Smooth muscle cell (in vitro differentiated cells): ENCODE measurements around the gene TEKT1. TPM values are rescaled to one million over a fixed set of nuclear protein-coding genes. Genes with fewer than 3 reads are reported as not detected.
"Not testable (repeated sequence)": the region's sequence is repeated elsewhere in the genome, so short reads cannot be mapped to it uniquely, and the experiment has no call there.

Source experiments
- DNase-seq: peaks from one replicate; lab custom pipeline; 2025; ENCODE audit not compliant: unreplicated experiment; lab: John Stamatoyannopoulos, UW
- H2AFZ ChIP-seq: fragments of 200-600 bp; sonication (generic); 2 replicates; pipeline ENCODE4 v1.6.0; 2016; ENCODE audit warnings: antibody characterized with exemption, low read depth, mild to moderate bottlenecking
- H3F3A ChIP-seq: fragments of 200-600 bp; sonication (generic); 2 replicates; pipeline ENCODE4 v1.6.0; 2017; ENCODE audit warnings: antibody characterized with exemption, low read depth
- H3K27ac ChIP-seq: fragments of 200-600 bp; sonication (generic); 2 replicates; pipeline ENCODE4 v1.5.1; 2016; ENCODE audit warnings: low read depth, mild to moderate bottlenecking
- H3K27me3 ChIP-seq: fragments of 200-600 bp; sonication (generic); 2 replicates; pipeline ENCODE4 v1.6.1; 2016; ENCODE audit warnings: low read depth, mild to moderate bottlenecking
- H3K36me3 ChIP-seq: fragments of 200-600 bp; sonication (generic); 2 replicates; pipeline ENCODE4 v1.5.1; 2016; ENCODE audit warnings: low read depth
- H3K4me1 ChIP-seq: fragments of 200-600 bp; sonication (generic); 2 replicates; pipeline ENCODE4 v1.5.1; 2016; ENCODE audit warnings: low read depth
- H3K4me2 ChIP-seq: fragments of 200-600 bp; sonication (generic); 2 replicates; pipeline ENCODE4 v1.6.0; 2016; ENCODE audit warnings: mild to moderate bottlenecking
- H3K4me3 ChIP-seq: fragments of 200-600 bp; sonication (generic); 2 replicates; pipeline ENCODE4 v1.5.1; 2016; ENCODE audit warnings: mild to moderate bottlenecking
- H3K79me2 ChIP-seq: fragments of 200-600 bp; sonication (generic); 2 replicates; pipeline ENCODE4 v1.6.0; 2016; ENCODE audit warnings: low read depth, mild to moderate bottlenecking
- H3K9ac ChIP-seq: fragments of 200-600 bp; sonication (generic); 2 replicates; pipeline ENCODE4 v1.6.0; 2016; ENCODE audit warnings: low read depth
- H3K9me3 ChIP-seq: fragments of 200-600 bp; sonication (generic); replicated peaks from 2 replicates; pipeline ENCODE4 v1.5.1; 2016; ENCODE audit warnings: low read depth
- H4K20me1 ChIP-seq: fragments of 200-600 bp; sonication (generic); 2 replicates; pipeline ENCODE4 v1.6.0; 2016; ENCODE audit warnings: low read depth
- WGBS: methylation state at CpG from one replicate; pipeline ENCODE4 v1.1.7; 2016; ENCODE audit warnings: low lambda C conversion rate; 5-methylcytosine and 5-hydroxymethylcytosine counted together
- polyA plus RNA-seq: library from polyadenylated mRNA; unstranded; fragments of >200 nt; fragmentation: Nextera tagmentation; extraction: Ambion mirVana; gene quantifications from 2 replicates; pipeline ENCODE4 v1.2.1, GENCODE V29; 2016
- total RNA-seq: library from RNA; depleted of rRNA; stranded (reverse); fragments of >200 nt; gene quantifications from 2 replicates; pipeline ENCODE4 v1.2.3, GENCODE V29; 2014
- TF ChIP-seq, protein P1 (sequence below): fragments of 200-600 bp; sonication (generic); IDR thresholded peaks from 2 replicates; pipeline ENCODE4 v1.5.1; 2017; ENCODE audit warnings: borderline replicate concordance, mild to moderate bottlenecking, antibody characterized with exemption; ENCODE audit not compliant: insufficient read depth, poor library complexity, severe bottlenecking

Gene TEKT1
- total RNA-seq (not detected in 2 replicates), polyA plus RNA-seq (not detected in 2 replicates)

DNA sequence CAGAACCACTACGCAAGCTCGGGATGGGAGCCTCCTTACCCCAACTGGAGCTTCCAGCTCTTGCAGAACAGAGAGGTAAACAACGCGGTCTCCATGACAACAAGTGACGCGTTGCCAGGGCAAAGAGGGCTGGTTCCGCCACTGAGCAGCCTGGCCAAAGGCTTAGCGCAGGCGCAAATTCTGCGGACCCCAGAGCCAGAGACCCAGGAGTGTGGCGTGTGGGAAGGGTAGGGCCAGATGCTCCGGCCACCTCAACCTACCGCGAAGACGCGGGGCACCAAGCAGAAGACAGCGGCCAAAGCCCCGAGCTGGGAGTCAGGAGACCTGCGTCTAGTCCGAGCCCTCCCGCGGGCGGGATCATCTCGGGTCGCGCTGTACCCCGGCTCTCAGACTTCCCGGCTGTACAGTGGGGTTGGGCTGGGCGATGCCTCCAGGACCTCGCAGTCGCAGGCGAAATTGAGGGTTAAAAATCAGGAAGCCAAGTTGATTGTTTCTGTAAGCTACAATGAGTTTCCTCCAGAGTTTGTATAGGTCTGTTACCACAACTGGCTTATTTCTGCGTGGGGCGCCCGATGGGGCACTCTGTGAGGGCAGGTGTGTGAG lies at the start of gene TEKT1:
TSS of gene TEKT1 (minus strand) at position 69 of the 603 bp plus-strand sequence. CDS start 1,353 bp downstream, outside the sequence.
- TF ChIP-seq, protein P1, sequence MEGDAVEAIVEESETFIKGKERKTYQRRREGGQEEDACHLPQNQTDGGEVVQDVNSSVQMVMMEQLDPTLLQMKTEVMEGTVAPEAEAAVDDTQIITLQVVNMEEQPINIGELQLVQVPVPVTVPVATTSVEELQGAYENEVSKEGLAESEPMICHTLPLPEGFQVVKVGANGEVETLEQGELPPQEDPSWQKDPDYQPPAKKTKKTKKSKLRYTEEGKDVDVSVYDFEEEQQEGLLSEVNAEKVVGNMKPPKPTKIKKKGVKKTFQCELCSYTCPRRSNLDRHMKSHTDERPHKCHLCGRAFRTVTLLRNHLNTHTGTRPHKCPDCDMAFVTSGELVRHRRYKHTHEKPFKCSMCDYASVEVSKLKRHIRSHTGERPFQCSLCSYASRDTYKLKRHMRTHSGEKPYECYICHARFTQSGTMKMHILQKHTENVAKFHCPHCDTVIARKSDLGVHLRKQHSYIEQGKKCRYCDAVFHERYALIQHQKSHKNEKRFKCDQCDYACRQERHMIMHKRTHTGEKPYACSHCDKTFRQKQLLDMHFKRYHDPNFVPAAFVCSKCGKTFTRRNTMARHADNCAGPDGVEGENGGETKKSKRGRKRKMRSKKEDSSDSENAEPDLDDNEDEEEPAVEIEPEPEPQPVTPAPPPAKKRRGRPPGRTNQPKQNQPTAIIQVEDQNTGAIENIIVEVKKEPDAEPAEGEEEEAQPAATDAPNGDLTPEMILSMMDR = no peak
- Histone ChIP-seq H4K20me1 (no peaks in the 10 kb centered on the region), H3K9ac (peak within 1 kb of the TSS; percentile 64), H3K36me3 (no peaks in the 10 kb centered on the region), H3K4me3 (peak within 1 kb of the TSS; percentile 44), H3K27ac (no peak within 1 kb of the TSS), H3K27me3 (peaks cover 83% of the 10 kb centered on the region), H2AFZ (peak within 1 kb of the TSS; percentile 83), H3K4me1 (peaks cover 5% of the 10 kb centered on the region), H3K4me2 (peak within 1 kb of the TSS; percentile 84), H3F3A (no peaks in the 10 kb centered on the region), H3K79me2 (no peaks in the 10 kb centered on the region), H3K9me3 (no peaks in the 10 kb centered on the region)
- 10% methylated on average over 35 of the region's 35 CpGs for WGBS
- DNase-seq = peak; percentile 9

DNA sequence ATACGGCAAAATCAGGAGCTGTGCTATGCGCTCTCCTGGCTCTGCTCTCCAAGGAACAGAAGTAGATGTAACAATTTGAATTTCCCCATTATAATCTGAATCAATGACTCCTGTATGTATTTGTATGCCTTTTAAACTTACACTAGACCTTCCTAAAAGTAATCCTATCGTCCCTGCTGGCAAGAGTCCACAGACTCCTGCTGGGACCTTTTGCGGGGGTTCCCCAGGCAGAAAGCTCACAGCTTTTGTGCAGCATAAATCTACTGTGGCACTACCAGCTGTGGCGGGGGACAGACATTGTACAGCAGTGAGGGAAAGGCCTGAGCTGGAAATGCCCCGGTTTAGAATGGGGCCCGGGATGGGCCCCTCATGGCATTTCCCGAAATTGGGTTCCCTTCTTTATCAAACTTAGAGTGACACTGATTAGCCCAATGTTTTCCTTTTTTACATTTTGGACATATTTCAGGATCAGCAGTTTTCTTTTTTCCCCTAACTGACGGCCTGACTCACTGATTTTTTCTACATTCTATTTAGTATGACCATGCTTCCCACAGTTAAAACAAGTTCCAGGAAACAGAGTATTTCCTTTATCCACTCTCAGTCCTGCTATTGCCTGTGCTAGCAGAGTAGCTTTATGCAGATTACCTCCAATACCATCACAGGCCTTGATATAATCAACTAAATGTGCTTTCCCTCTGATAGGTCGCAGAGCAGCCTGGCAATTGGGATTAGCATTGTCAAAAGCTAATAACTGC lies 47.9 kb upstream of the TEKT1 start:
- H3K4me3 ChIP-seq, DNase-seq: not testable (repeated sequence)

DNA sequence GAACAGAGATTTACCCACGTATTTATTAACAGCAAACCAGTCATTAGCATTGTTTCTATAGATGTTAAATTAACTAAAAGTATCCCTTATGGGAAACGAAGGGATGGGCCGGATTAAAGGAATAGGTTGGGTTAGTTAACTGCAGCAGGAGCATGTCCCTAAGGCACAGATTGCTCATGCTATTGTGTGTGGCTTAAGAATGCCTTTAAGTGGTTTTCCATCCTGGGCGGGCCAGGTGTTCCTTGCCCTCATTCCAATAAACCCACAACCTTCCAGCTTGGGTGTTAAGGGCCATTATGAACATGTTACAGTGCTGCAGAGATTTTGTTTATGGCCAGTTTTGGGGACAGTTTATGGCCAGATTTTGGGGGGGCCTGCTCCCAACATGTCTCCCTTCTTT lies 43.7 kb upstream of the TEKT1 start:
- not testable (repeated sequence) for H3K27ac ChIP-seq, H3K9ac ChIP-seq, H3K36me3 ChIP-seq, H3K79me2 ChIP-seq, H3K4me2 ChIP-seq, H3K4me1 ChIP-seq, H3K9me3 ChIP-seq, DNase-seq, H2AFZ ChIP-seq, H3K4me3 ChIP-seq, H4K20me1 ChIP-seq, H3F3A ChIP-seq, H3K27me3 ChIP-seq
- 85% methylated on average over 4 of the region's 4 CpGs for WGBS

More for the DNA sequence above, 47.9 kb upstream of the TEKT1 start:
- not testable (repeated sequence) for H3K27me3 ChIP-seq, H4K20me1 ChIP-seq, H3K4me1 ChIP-seq, H3K36me3 ChIP-seq, H3K4me2 ChIP-seq, H3F3A ChIP-seq, H3K9ac ChIP-seq, H3K27ac ChIP-seq, H3K9me3 ChIP-seq, H3K79me2 ChIP-seq, H2AFZ ChIP-seq
- WGBS = 85% methylated on average over 10 of the region's 10 CpGs

DNA sequence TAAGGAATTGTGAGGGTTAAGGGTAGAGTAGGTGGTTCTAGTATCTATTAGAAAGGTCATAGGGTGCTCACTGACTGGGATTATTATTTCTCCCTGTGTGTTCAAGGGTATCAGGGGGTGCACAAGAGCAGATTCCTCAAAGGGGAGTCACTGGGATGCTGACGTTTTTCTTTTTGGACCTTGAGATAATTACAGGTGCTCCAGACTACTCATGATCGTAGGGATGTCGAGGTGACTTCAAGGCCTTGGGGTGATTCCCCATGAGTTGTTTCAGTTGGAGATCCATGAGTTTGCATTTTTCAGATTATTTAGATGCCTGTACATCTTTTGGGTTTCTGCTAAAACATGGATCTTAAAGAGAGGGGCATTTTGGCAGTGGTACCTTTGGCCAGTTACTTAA lies 41.4 kb upstream of the TEKT1 start:
- no peak overlapping the region for H3K9ac ChIP-seq
- no peaks in the 10 kb centered on the region for H4K20me1 ChIP-seq
- 93% methylated on average over 3 of the region's 3 CpGs for WGBS
- no peak overlapping the region for H2AFZ ChIP-seq
- no peaks in the 10 kb centered on the region for H3F3A ChIP-seq
- H3K4me2 ChIP-seq = no peak overlapping the region
- H3K79me2 ChIP-seq = no peaks in the 10 kb centered on the region
- no peak for DNase-seq
- TF ChIP-seq, protein P1 = no peak
- no peaks in the 10 kb centered on the region for H3K9me3 ChIP-seq
- H3K4me1 ChIP-seq = no peaks in the 10 kb centered on the region
- H3K27ac ChIP-seq = no peak overlapping the region
- no peak overlapping the region for H3K4me3 ChIP-seq
- no peaks in the 10 kb centered on the region for H3K36me3 ChIP-seq
- no peaks in the 10 kb centered on the region for H3K27me3 ChIP-seq
